Natural killer cell (primary cell): ENCODE measurements around the gene ATF6B. TPM values are rescaled to one million over a fixed set of nuclear protein-coding genes. Genes with fewer than 3 reads are reported as not detected.

Source experiments
- ATAC-seq, 3 donors: fragments of 150-1000 bp in 2 of 3; fragments of 200-7000 bp in 1 of 3; cut with Tn5 transposase; 1 replicate in 1 of 3; 2 replicates in 2 of 3; pipeline ENCODE4 v1.10.0; 2021; ENCODE audit warnings: mild to moderate bottlenecking in 2 of 3, moderate library complexity in 2 of 3
- DNase-seq, 2 donors: peaks; one replicate each; pipeline versions ENCODE4 v3.0.0 to v3.0.0-alpha.2; 2013 to 2021; ENCODE audit warnings: mixed read lengths in 1 of 2
- H3K27ac ChIP-seq: one replicate; pipeline ENCODE4 v1.5.1; 2013; ENCODE audit warnings: mild to moderate bottlenecking, low read length
- H3K27me3 ChIP-seq: one replicate; pipeline ENCODE4 v1.6.1; 2013; ENCODE audit warnings: low read length; ENCODE audit not compliant: control insufficient read depth, insufficient read depth
- H3K36me3 ChIP-seq: one replicate; pipeline ENCODE4 v1.6.1; 2013; ENCODE audit warnings: low read length; ENCODE audit not compliant: control insufficient read depth, insufficient read depth
- H3K4me1 ChIP-seq: one replicate; pipeline ENCODE4 v1.6.1; 2013; ENCODE audit warnings: low read length; ENCODE audit not compliant: control insufficient read depth, insufficient read depth
- H3K4me3 ChIP-seq: one replicate; pipeline ENCODE4 v1.5.1; 2013; ENCODE audit warnings: low read length
- H3K9me3 ChIP-seq: one replicate; pipeline ENCODE4 v1.6.1; 2013; ENCODE audit warnings: low read length; ENCODE audit not compliant: control insufficient read depth, insufficient read depth
- H3K27ac Mint-ChIP-seq, 2 donors: one replicate each; pipeline ENCODE4 v1.8.0; 2022; ENCODE audit warnings: mild to moderate bottlenecking in 2 of 2, mixed read lengths in 2 of 2, moderate library complexity in 1 of 2
- H3K27me3 Mint-ChIP-seq, 2 donors: one replicate each; pipeline ENCODE4 v1.8.0; 2022; ENCODE audit warnings: low read depth in 2 of 2, mixed read lengths in 2 of 2
- H3K36me3 Mint-ChIP-seq: one replicate; pipeline ENCODE4 v1.8.0; 2022; ENCODE audit warnings: mixed read lengths
- H3K4me1 Mint-ChIP-seq, 2 donors: one replicate each; pipeline ENCODE4 v1.8.0; 2022; ENCODE audit warnings: mixed read lengths in 2 of 2
- H3K4me3 Mint-ChIP-seq: one replicate; pipeline ENCODE4 v1.8.0; 2022; ENCODE audit warnings: mild to moderate bottlenecking, moderate library complexity, mixed read lengths
- H3K9me3 Mint-ChIP-seq, 2 donors: one replicate each; pipeline ENCODE4 v1.8.0; 2022; ENCODE audit warnings: mixed read lengths in 2 of 2
- WGBS: methylation state at CpG from one replicate; pipeline ENCODE4 v1.1.7; 2013; ENCODE audit warnings: missing lambda C conversion rate; ENCODE audit not compliant: insufficient coverage; 5-methylcytosine and 5-hydroxymethylcytosine counted together
- intact Hi-C: fragments of 100-400 bp; cut with micrococcal nuclease; formaldehyde crosslinking; loops from one replicate; pipeline ENCODE4 v1.14.2; 2022
- total RNA-seq, 4 donors: library from RNA; stranded (reverse); fragments of 120-200 nt in 1 of 4; gene quantifications; one replicate each; pipeline versions ENCODE4 v1.2.3 to v1.2.4, GENCODE V29; 2013 to 2022
- TF ChIP-seq, protein P1 (sequence below): fragments of 200-600 bp; IDR thresholded peaks from one replicate; pipeline ENCODE4 v1.8.0; 2022; ENCODE audit warnings: antibody characterized with exemption

The ATF6B gene
- total RNA-seq, 3 donors from 2014 or later (not counting 1 experiment from before 2014, with no cell fraction given), result 157 to 187 (median 178) TPM

DNA sequence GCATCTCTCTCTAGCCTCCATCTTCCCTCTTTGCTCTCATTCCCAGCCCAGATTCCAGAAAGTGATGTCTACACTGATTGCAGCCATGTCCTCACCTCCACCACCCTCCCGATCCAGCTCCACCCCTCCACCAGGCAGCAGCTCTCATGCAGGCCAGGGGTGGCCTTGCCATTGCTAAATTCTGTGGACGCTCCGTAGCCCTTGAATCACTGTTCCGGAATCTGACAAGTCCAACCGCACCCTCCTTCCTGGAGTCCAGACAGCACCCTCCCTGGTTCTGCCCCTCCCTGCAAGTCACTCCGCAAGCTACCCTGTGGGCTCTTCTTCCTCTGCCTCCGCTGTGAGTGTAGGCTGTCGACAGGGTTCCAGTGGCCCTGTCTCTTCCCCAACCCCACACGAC is 45.1 kb downstream of the ATF6B start:
- intact Hi-C loops, result no loop called here
- peaks cover 0 to 6% of the 10 kb centered on the region in 2 donors for H3K4me1 Mint-ChIP-seq

DNA sequence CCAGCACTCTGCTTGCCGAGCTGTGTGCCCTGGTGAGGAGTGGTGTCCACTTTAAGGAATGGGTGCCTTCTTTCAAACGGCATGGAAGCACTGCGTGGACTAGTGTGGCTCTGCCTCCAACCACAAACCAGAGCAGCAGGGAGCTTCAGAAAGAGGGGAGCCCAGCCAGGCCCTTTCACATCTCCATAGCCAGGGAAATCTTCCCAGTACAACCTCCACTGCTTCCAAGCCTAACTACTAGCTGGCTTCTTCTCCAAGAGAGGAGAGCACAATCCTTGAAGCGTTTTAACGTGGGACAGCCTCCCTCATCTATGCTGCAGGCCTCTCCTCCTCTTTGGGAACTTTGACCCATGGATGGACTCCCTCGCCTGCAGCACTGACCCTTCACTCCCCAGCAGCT is 45.6 kb downstream of the ATF6B start:
- 74% methylated on average over 6 of the region's 6 CpGs for WGBS
- H3K27me3 Mint-ChIP-seq, result peaks cover 25 to 31% of the 10 kb centered on the region in 2 donors

More for the DNA sequence above, 45.1 kb downstream of the ATF6B start:
- WGBS, result 96% methylated on average over 9 of the region's 9 CpGs
- peaks cover 8% of the 10 kb centered on the region for H3K4me1 ChIP-seq
- H3K27ac Mint-ChIP-seq, result no peak overlapping the region
- H3K9me3 Mint-ChIP-seq, result no peaks in the 10 kb centered on the region
- H3K4me3 ChIP-seq, result no peak overlapping the region
- H3K4me3 Mint-ChIP-seq, result no peak overlapping the region
- peaks cover 25 to 31% of the 10 kb centered on the region in 2 donors for H3K27me3 Mint-ChIP-seq
- no peak overlapping the region for H3K27ac ChIP-seq
- no peaks in the 10 kb centered on the region for H3K9me3 ChIP-seq
- ATAC-seq (no peak), DNase-seq (no peak)
- peaks cover 13% of the 10 kb centered on the region for H3K27me3 ChIP-seq
- no peaks in the 10 kb centered on the region for H3K36me3 Mint-ChIP-seq
- TF ChIP-seq, protein P1, sequence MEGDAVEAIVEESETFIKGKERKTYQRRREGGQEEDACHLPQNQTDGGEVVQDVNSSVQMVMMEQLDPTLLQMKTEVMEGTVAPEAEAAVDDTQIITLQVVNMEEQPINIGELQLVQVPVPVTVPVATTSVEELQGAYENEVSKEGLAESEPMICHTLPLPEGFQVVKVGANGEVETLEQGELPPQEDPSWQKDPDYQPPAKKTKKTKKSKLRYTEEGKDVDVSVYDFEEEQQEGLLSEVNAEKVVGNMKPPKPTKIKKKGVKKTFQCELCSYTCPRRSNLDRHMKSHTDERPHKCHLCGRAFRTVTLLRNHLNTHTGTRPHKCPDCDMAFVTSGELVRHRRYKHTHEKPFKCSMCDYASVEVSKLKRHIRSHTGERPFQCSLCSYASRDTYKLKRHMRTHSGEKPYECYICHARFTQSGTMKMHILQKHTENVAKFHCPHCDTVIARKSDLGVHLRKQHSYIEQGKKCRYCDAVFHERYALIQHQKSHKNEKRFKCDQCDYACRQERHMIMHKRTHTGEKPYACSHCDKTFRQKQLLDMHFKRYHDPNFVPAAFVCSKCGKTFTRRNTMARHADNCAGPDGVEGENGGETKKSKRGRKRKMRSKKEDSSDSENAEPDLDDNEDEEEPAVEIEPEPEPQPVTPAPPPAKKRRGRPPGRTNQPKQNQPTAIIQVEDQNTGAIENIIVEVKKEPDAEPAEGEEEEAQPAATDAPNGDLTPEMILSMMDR, result no peak
- no peaks in the 10 kb centered on the region for H3K36me3 ChIP-seq

DNA sequence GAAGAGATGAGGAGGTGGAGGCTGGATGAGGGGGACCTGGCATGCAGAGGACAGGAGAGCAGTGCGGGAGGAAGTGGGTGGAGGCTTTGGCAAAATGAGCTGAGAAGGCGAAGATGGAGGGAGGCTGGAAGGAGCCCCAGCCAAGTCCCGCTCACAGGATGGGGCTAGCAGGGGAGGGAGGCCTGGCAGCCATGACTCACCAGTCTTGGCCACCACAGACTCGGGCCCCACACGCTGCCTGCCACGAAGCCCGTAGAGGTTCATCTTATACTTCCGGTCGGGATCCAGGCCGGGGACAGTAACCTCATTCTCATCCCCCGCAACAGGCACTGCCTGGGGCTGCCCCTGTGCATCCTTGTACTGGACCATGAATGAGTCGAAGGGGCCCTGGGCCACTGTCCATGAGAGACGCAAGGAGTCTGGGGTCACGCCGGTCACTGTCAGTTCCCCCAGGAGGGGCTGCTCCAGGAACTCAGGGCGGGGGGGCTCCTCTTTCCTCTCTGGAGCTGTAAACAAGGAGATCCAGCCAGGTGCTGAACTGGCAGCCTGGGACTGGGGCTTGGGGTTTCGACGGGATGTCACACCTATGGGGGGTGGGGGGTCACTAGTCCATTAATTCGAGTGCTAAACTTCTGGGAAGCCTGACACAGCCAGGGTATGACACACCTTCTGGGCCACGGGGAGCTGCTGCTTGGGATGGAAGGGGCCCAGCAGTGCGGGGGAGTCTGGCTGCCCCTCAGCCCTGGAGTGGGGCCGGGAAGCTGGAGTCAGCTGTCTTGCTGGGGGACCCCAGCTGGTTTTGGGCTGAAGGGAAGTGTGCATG is 46.7 kb downstream of the ATF6B start:
- intact Hi-C loops, result no loop called here
- WGBS, result 86% methylated on average over 22 of the region's 22 CpGs
- H3K27me3 ChIP-seq, result peaks cover 4% of the 10 kb centered on the region
- ATAC-seq (no peak), DNase-seq (no peak)
- Mint-ChIP-seq H3K36me3 (no peaks in the 10 kb centered on the region), H3K27me3 (peaks cover 19 to 24% of the 10 kb centered on the region in 2 donors), H3K27ac (no peak overlapping the region), H3K4me1 (no peaks in the 10 kb centered on the region), H3K9me3 (no peaks in the 10 kb centered on the region), H3K4me3 (no peak overlapping the region)
- no peaks in the 10 kb centered on the region for H3K4me1 ChIP-seq
- TF ChIP-seq, protein P1, result no peak
- H3K4me3 ChIP-seq, result no peak overlapping the region
- H3K9me3 ChIP-seq, result no peaks in the 10 kb centered on the region
- H3K27ac ChIP-seq, result no peak overlapping the region
- H3K36me3 ChIP-seq, result no peaks in the 10 kb centered on the region

More for the DNA sequence above, 45.6 kb downstream of the ATF6B start:
- TF ChIP-seq, protein P1, result no peak
- intact Hi-C loops, result no loop called here
- H3K4me3 Mint-ChIP-seq, result no peak overlapping the region
- no peaks in the 10 kb centered on the region for H3K36me3 Mint-ChIP-seq
- ATAC-seq (no peak), DNase-seq (no peak)
- Histone ChIP-seq H3K27me3 (peaks cover 11% of the 10 kb centered on the region), H3K36me3 (no peaks in the 10 kb centered on the region), H3K4me1 (peaks cover 8% of the 10 kb centered on the region), H3K9me3 (no peaks in the 10 kb centered on the region), H3K4me3 (no peak overlapping the region), H3K27ac (no peak overlapping the region)
- peaks cover 0 to 6% of the 10 kb centered on the region in 2 donors for H3K4me1 Mint-ChIP-seq
- no peaks in the 10 kb centered on the region for H3K9me3 Mint-ChIP-seq
- H3K27ac Mint-ChIP-seq, result no peak overlapping the region
